GM18870 (cell line): ENCODE measurements around the gene RNH1.

Source experiments
- ATAC-seq: cut with Tn5 transposase; IDR thresholded peaks from one replicate; pipeline ENCODE4 v1.9.1; 2021; ENCODE audit warnings: moderate library complexity; ENCODE audit not compliant: unreplicated experiment

Gene RNH1

GRCh38 chr11:537622-538430 lies 30.8 kb upstream of the RNH1 start:
- no peak for ATAC-seq

GRCh38 chr11:536841-537621 lies 30.0 kb upstream of the RNH1 start, which contains the start of gene LRRC56:
Gene LRRC56, plus strand, starts transcription at chr11:537527. Its CDS starts 3,158 bp downstream, at chr11:540685.
- ATAC-seq = peak; percentile 60

- ATAC-seq = no peak
Observed at GRCh38 chr11:535519-536454, 28.7 kb upstream of the RNH1 start, which contains the start of gene HRAS. Gene HRAS, minus strand, starts transcription at chr11:535576.

- ATAC-seq = no peak
Observed at GRCh38 chr11:535210-535518, 28.1 kb upstream of the RNH1 start.

- ATAC-seq = no peak
Observed at GRCh38 chr11:534396-535209, 27.6 kb upstream of the RNH1 start.

- no peak for ATAC-seq
Observed at GRCh38 chr11:533586-534395, 26.7 kb upstream of the RNH1 start.

GRCh38 chr11:532986-533585 lies 26.0 kb upstream of the RNH1 start:
- ATAC-seq = no peak

- ATAC-seq = no peak
Observed at GRCh38 chr11:532527-532985, 25.5 kb upstream of the RNH1 start.

- no peak for ATAC-seq
Observed at GRCh38 chr11:531919-532526, 25.0 kb upstream of the RNH1 start.

- no peak for ATAC-seq
Observed at GRCh38 chr11:530960-531831, 24.2 kb upstream of the RNH1 start.

- no peak for ATAC-seq
Observed at GRCh38 chr11:529728-530411, 22.8 kb upstream of the RNH1 start.

- ATAC-seq = no peak
Observed at GRCh38 chr11:528815-529727, 22.0 kb upstream of the RNH1 start.

- no peak for ATAC-seq
Observed at GRCh38 chr11:528166-528814, 21.2 kb upstream of the RNH1 start.

GRCh38 chr11:526192-526591 lies 19.1 kb upstream of the RNH1 start:
- ATAC-seq = no peak

GRCh38 chr11:521177-521688 lies 14.2 kb upstream of the RNH1 start:
- no peak for ATAC-seq
